HEK293 (cell line): ENCODE data around the gene WNT7A.

Experiments
- CTCF ChIA-PET: fragments of 350-600 bp; formaldehyde crosslinking; extraction: SDS; loops from one replicate; lab custom pipeline; 2021; ENCODE audit warnings: antibody characterized with exemption; lab: Yijun Ruan, JAX
- POLR2A ChIA-PET: fragments of 300-600 bp; formaldehyde crosslinking; extraction: SDS; loops from one replicate; lab custom pipeline; 2020; ENCODE audit warnings: antibody characterized with exemption, inconsistent platforms; lab: Yijun Ruan, JAX
- H3K27ac ChIP-seq: fragments of 200-500 bp; sonication (Bioruptor generic); 2 replicates; pipeline ENCODE4 v1.5.1; 2014; ENCODE audit warnings: low read depth, low read length, control low read depth, inconsistent platforms; ENCODE audit errors: extremely low read depth
- H3K36me3 ChIP-seq, 2 experiments: fragments of 200-500 bp in 1 of 2; sonication (Bioruptor generic) in 1 of 2; 1 replicate in 1 of 2; 2 replicates in 1 of 2; pipeline ENCODE4 v1.5.1; 2014 to 2017; ENCODE audit warnings: inconsistent platforms in 2 of 2, low read length in 2 of 2; ENCODE audit not compliant: control insufficient read depth in 2 of 2, insufficient read depth in 1 of 2
- H3K4me1 ChIP-seq: fragments of 200-500 bp; sonication (Bioruptor generic); 2 replicates; pipeline ENCODE4 v1.5.1; 2014; ENCODE audit warnings: mild to moderate bottlenecking, low read length, inconsistent platforms; ENCODE audit not compliant: control insufficient read depth, insufficient read depth
- H3K4me3 ChIP-seq: 2 replicates; pipeline ENCODE4 v1.5.1; 2011; ENCODE audit warnings: low read depth, mild to moderate bottlenecking, control low read depth, low read length, moderate library complexity
- H3K9me3 ChIP-seq: fragments of 200-500 bp; sonication (Bioruptor generic); 2 replicates; pipeline ENCODE4 v1.5.1; 2014; ENCODE audit warnings: low read depth, low read length, inconsistent platforms; ENCODE audit not compliant: control insufficient read depth, insufficient read depth
- BCL11B ChIP-seq: fragments of 450-650 bp; formaldehyde crosslinking; IDR thresholded peaks from 2 replicates; pipeline ENCODE4 v1.5.1; 2016; ENCODE audit warnings: low read depth, missing biosample characterization, missing genetic modification characterization
- PRDM6 ChIP-seq: fragments of 450-650 bp; formaldehyde crosslinking; IDR thresholded peaks from 2 replicates; pipeline ENCODE4 v1.5.1; 2017; ENCODE audit warnings: missing biosample characterization, missing genetic modification characterization
- SALL2 ChIP-seq: fragments of 450-650 bp; formaldehyde crosslinking; IDR thresholded peaks from 2 replicates; pipeline ENCODE4 v1.5.0; 2017; ENCODE audit warnings: missing biosample characterization, mild to moderate bottlenecking, missing genetic modification characterization, borderline replicate concordance
- SCRT2 ChIP-seq: fragments of 450-650 bp; formaldehyde crosslinking; IDR thresholded peaks from 2 replicates; pipeline ENCODE4 v1.5.1; 2016; ENCODE audit warnings: missing biosample characterization, missing genetic modification characterization
- ZBTB11 ChIP-seq: fragments of 450-650 bp; formaldehyde crosslinking; conservative IDR thresholded peaks from 2 replicates; pipeline ENCODE4 v1.5.1; 2016; ENCODE audit warnings: low read depth, missing biosample characterization, missing genetic modification characterization
- ZNF335 ChIP-seq: fragments of 450-650 bp; formaldehyde crosslinking; conservative IDR thresholded peaks from 2 replicates; pipeline ENCODE4 v1.5.1; 2016; ENCODE audit warnings: missing biosample characterization, missing genetic modification characterization
- ZNF362 ChIP-seq: fragments of 450-650 bp; formaldehyde crosslinking; IDR thresholded peaks from 2 replicates; pipeline ENCODE4 v1.5.1; 2016; ENCODE audit warnings: missing biosample characterization, missing genetic modification characterization
- ZNF423 ChIP-seq: fragments of 450-650 bp; formaldehyde crosslinking; IDR thresholded peaks from 2 replicates; pipeline ENCODE4 v1.5.1; 2016; ENCODE audit warnings: missing biosample characterization, missing genetic modification characterization
- ZNF610 ChIP-seq: fragments of 450-650 bp; formaldehyde crosslinking; IDR thresholded peaks from 2 replicates; pipeline ENCODE4 v1.5.1; 2016; ENCODE audit warnings: missing biosample characterization, missing genetic modification characterization, borderline replicate concordance
- ZNF645 ChIP-seq: fragments of 450-650 bp; formaldehyde crosslinking; IDR thresholded peaks from 2 replicates; pipeline ENCODE4; 2016; ENCODE audit warnings: missing biosample characterization, missing genetic modification characterization
- ZNF677 ChIP-seq: fragments of 450-650 bp; IDR thresholded peaks from 2 replicates; pipeline ENCODE4 v1.5.0; 2018; ENCODE audit warnings: missing biosample characterization, mild to moderate bottlenecking, missing genetic modification characterization, moderate library complexity
- ZNF701 ChIP-seq: fragments of 450-650 bp; formaldehyde crosslinking; IDR thresholded peaks from 2 replicates; pipeline ENCODE4 v1.5.1; 2016; ENCODE audit warnings: missing biosample characterization, missing genetic modification characterization
- ZNF830 ChIP-seq: fragments of 450-650 bp; IDR thresholded peaks from 2 replicates; pipeline ENCODE4 v1.5.0; 2018; ENCODE audit warnings: missing biosample characterization, missing genetic modification characterization, low read depth, mild to moderate bottlenecking, moderate library complexity

Gene WNT7A

GRCh38 chr3:13808550-13808949 lies 71.3 kb downstream of the WNT7A start (continued):
- no peak for TF ChIP-seq ZNF830 (tag by site-specific recombination)
- TF ChIP-seq SCRT2 (tag by site-specific recombination), result no peak
- TF ChIP-seq ZNF610 (tag by site-specific recombination), result no peak

DNA sequence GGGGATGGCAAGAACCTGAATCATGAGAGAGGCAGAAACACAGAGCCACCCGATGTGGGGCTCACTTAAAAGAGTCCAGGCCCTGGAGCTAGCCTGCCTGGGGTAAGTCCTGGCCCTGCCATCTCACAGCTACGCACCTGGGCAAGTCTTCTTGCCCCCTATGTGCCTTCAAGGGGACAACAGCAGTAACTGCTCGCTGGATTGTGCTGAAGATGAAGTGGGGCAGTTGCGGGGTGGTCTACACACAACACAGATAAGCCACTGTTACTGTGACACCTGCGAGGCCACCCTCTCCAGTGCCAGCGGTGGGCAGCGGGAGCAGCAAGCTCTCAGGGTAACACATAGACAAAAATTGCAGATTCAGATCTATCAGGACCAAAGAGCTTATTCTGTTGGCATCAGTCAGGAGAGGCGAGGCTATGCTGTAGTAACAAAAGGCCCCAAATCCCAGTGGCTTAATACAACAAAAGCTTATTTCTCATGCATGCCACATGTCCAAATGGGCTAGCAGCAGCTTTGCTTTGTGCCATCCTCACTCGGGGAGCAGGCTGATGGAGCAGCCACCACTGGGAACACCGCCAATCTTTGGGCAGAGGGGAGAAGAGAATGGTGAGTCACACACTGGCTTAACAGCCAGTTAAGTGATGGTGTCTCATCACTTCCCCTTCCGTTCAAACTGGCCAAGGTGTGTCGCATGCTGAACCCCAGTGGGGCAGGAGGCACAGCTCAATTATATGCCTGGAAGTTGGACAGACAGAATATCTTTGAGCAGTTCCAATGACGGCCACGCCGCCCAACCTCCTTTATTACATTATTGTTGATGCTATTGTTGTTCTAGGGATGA lies 78.3 kb downstream of the WNT7A start:
- no peaks in the 10 kb centered on the region for H3K9me3 ChIP-seq
- H3K36me3 ChIP-seq, result no peaks in the 10 kb centered on the region
- ChIA-PET CTCF (no interaction called here), POLR2A (no interaction called here)
- TF ChIP-seq ZNF645 (tag by site-specific recombination), result no peak
- TF ChIP-seq ZNF335 (tag by site-specific recombination), result 0 out of 2 replicates have a peak, but pooled peaks have one; percentile 25
- no peak overlapping the region for H3K4me3 ChIP-seq
- H3K4me1 ChIP-seq, result no peaks in the 10 kb centered on the region
- H3K27ac ChIP-seq, result no peak overlapping the region

GRCh38 chr3:13800064-13800463 lies 79.8 kb downstream of the WNT7A start:
- no peaks in the 10 kb centered on the region for H3K4me1 ChIP-seq
- no peaks in the 10 kb centered on the region for H3K9me3 ChIP-seq
- H3K4me3 ChIP-seq, result no peak overlapping the region
- CTCF ChIA-PET, result interaction anchor here (1.1 kb wide), 1 partner anchor 81 kb away, joined by 3 read pairs; no protein-coding TSS in a partner anchor
- TF ChIP-seq ZBTB11 (tag by site-specific recombination), result no peak
- TF ChIP-seq BCL11B (tag by site-specific recombination), result no peak
- no peaks in the 10 kb centered on the region for H3K36me3 ChIP-seq
- POLR2A ChIA-PET, result no interaction called here
- H3K27ac ChIP-seq, result no peak overlapping the region

- H3K9me3 ChIP-seq, result no peaks in the 10 kb centered on the region
- ChIA-PET POLR2A (no interaction called here), CTCF (interaction anchor here (0.7 to 0.8 kb wide), 2 partner anchors 82 to 87 kb away, joined by 3 read pairs; no protein-coding TSS in a partner anchor)
- no peak overlapping the region for H3K4me3 ChIP-seq
- no peaks in the 10 kb centered on the region for H3K36me3 ChIP-seq
- TF ChIP-seq ZNF423, result no peak
- no peak for TF ChIP-seq ZNF362 (tag by site-specific recombination)
- TF ChIP-seq PRDM6, result no peak
- TF ChIP-seq ZNF677, result no peak
- no peak for TF ChIP-seq SALL2 (tag by site-specific recombination)
- TF ChIP-seq ZNF701 (tag by site-specific recombination), result no peak
- H3K4me1 ChIP-seq, result no peaks in the 10 kb centered on the region
- H3K27ac ChIP-seq, result no peak overlapping the region
Observed at GRCh38 chr3:13798401-13798800, 81.5 kb downstream of the WNT7A start.
